Caco-2 (cell line): ENCODE results near the gene CREBBP. TPM values are rescaled to one million over a fixed set of nuclear protein-coding genes. Genes with fewer than 3 reads are reported as not detected.

Source experiments
- BruUV-seq: library from RNA; stranded (reverse); fragments of 400-500 nt; replicated peaks from 2 replicates; lab custom pipeline; 2021; lab: Mats Ljungman, UMichigan
- CTCF ChIA-PET: fragments of 300-600 bp; sonication (Branson Sonifier 250); formaldehyde crosslinking; loops from one replicate; lab custom pipeline; 2022; ENCODE audit warnings: antibody characterized with exemption; lab: Charles Lee
- POLR2A ChIA-PET: fragments of 300-600 bp; sonication (Branson Sonifier 250); formaldehyde crosslinking; loops from one replicate; lab custom pipeline; 2022; ENCODE audit warnings: antibody characterized with exemption; lab: Charles Lee
- DNase-seq, 2 experiments: peaks; one replicate each; pipeline versions ENCODE4 v3.0.0 to v3.0.0-alpha.2; 2020 to 2022
- H3K27me3 ChIP-seq: replicated peaks from 2 replicates; pipeline ENCODE4 v1.6.0; 2011; ENCODE audit warnings: low read length; ENCODE audit not compliant: control insufficient read depth, insufficient read depth
- H3K36me3 ChIP-seq: 2 replicates; pipeline ENCODE4 v1.5.1; 2011; ENCODE audit warnings: low read length; ENCODE audit not compliant: control insufficient read depth, insufficient read depth
- H3K4me1 ChIP-seq: fragments of 250-450 bp; sonication (Bioruptor Pico); 2 replicates; pipeline ENCODE4 v1.5.1; 2020; ENCODE audit warnings: mild to moderate bottlenecking
- H3K4me3 ChIP-seq: 2 replicates; pipeline ENCODE4 v1.5.1; 2011; ENCODE audit warnings: low read depth, mild to moderate bottlenecking, control low read depth, low read length
- H3K9me3 ChIP-seq: fragments of 250-450 bp; sonication (Bioruptor Pico); 2 replicates; pipeline ENCODE4 v1.5.1; 2020; ENCODE audit warnings: mild to moderate bottlenecking, moderate library complexity
- H3K27ac Mint-ChIP-seq: one replicate; pipeline ENCODE4 v1.8.0; 2022; ENCODE audit warnings: mixed read lengths; ENCODE audit not compliant: unreplicated experiment
- H3K27me3 Mint-ChIP-seq: one replicate; pipeline ENCODE4 v1.8.0; 2022; ENCODE audit warnings: mixed read lengths; ENCODE audit not compliant: insufficient read depth, unreplicated experiment
- H3K36me3 Mint-ChIP-seq: one replicate; pipeline ENCODE4 v1.8.0; 2022; ENCODE audit warnings: mild to moderate bottlenecking, mixed read lengths; ENCODE audit not compliant: insufficient read depth, unreplicated experiment
- H3K4me1 Mint-ChIP-seq: one replicate; pipeline ENCODE4 v1.8.0; 2022; ENCODE audit warnings: low read depth, mixed read lengths; ENCODE audit not compliant: unreplicated experiment
- H3K4me3 Mint-ChIP-seq: one replicate; pipeline ENCODE4 v1.8.0; 2022; ENCODE audit warnings: mild to moderate bottlenecking, moderate library complexity, mixed read lengths; ENCODE audit not compliant: unreplicated experiment
- H3K9me3 Mint-ChIP-seq: one replicate; pipeline ENCODE4 v1.8.0; 2022; ENCODE audit warnings: mixed read lengths; ENCODE audit not compliant: unreplicated experiment
- intact Hi-C: fragments of 100-400 bp; cut with micrococcal nuclease; formaldehyde crosslinking; loops from one replicate; pipeline ENCODE4 v1.10.0; 2022; ENCODE audit not compliant: unreplicated experiment
- total RNA-seq: library from RNA; stranded (reverse); gene quantifications from 2 replicates; pipeline ENCODE4 v1.2.3, GENCODE V29; 2022
- TF ChIP-seq, protein P1 (sequence below), 2 experiments: fragments of 200-600 bp in 1 of 2; IDR thresholded peaks; 1 replicate in 1 of 2; 2 replicates in 1 of 2; pipeline versions ENCODE4 v1.5.1 to v1.8.0; 2011 to 2022; ENCODE audit warnings: antibody characterized with exemption in 1 of 2, control low read depth in 1 of 2, inconsistent platforms in 1 of 2, low read depth in 1 of 2, low read length in 1 of 2, mild to moderate bottlenecking in 1 of 2, moderate library complexity in 1 of 2; ENCODE audit not compliant: insufficient read depth in 1 of 2, severe bottlenecking in 1 of 2, unreplicated experiment in 1 of 2

The CREBBP gene
- total RNA-seq, 1 experiment from 2014 or later = 65.3 TPM

DNA sequence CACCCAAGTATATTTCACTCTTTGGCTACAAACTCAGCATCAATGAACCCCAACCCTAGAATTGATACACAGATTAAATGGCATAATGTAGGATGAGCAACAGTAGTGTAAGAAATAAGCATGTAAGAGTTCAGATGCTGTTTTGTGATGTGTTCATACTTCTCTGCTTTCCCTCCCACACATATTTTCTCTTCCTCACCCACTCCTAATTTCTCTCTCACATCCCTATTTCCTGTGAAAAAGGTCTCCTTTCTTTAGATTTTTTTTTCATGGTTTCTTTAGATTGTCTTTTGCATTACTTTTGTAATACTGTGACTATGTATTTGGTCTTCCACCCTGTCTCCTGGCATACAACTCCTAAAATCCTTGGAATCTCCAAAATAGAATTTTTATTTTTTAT lies 21.7 kb downstream of the CREBBP start:
- Mint-ChIP-seq H3K27ac (no peak overlapping the region), H3K9me3 (no peaks in the 10 kb centered on the region), H3K36me3 (no peaks in the 10 kb centered on the region), H3K4me3 (no peak overlapping the region), H3K4me1 (peaks cover 22% of the 10 kb centered on the region), H3K27me3 (no peaks in the 10 kb centered on the region)
- no peaks in the 10 kb centered on the region for H3K27me3 ChIP-seq
- H3K4me3 ChIP-seq = no peak overlapping the region
- CTCF ChIA-PET = no interaction called here
- POLR2A ChIA-PET = no interaction called here
- no peaks in the 10 kb centered on the region for H3K36me3 ChIP-seq
- no peak for DNase-seq
- intact Hi-C loops = no loop called here
- peaks cover 9% of the 10 kb centered on the region; the same call in 1 of the 2 replicates for H3K4me1 ChIP-seq
- TF ChIP-seq, protein P1, sequence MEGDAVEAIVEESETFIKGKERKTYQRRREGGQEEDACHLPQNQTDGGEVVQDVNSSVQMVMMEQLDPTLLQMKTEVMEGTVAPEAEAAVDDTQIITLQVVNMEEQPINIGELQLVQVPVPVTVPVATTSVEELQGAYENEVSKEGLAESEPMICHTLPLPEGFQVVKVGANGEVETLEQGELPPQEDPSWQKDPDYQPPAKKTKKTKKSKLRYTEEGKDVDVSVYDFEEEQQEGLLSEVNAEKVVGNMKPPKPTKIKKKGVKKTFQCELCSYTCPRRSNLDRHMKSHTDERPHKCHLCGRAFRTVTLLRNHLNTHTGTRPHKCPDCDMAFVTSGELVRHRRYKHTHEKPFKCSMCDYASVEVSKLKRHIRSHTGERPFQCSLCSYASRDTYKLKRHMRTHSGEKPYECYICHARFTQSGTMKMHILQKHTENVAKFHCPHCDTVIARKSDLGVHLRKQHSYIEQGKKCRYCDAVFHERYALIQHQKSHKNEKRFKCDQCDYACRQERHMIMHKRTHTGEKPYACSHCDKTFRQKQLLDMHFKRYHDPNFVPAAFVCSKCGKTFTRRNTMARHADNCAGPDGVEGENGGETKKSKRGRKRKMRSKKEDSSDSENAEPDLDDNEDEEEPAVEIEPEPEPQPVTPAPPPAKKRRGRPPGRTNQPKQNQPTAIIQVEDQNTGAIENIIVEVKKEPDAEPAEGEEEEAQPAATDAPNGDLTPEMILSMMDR (IDR thresholded peaks at IDR 0.05; ENCODE audit: insufficient read depth in 1 of 2, low read depth in 1 of 2, low read length in 1 of 2, severe bottlenecking in 1 of 2, unreplicated experiment in 1 of 2) = no peak
- BruUV-seq = no TSS peak
- no peaks in the 10 kb centered on the region for H3K9me3 ChIP-seq

DNA sequence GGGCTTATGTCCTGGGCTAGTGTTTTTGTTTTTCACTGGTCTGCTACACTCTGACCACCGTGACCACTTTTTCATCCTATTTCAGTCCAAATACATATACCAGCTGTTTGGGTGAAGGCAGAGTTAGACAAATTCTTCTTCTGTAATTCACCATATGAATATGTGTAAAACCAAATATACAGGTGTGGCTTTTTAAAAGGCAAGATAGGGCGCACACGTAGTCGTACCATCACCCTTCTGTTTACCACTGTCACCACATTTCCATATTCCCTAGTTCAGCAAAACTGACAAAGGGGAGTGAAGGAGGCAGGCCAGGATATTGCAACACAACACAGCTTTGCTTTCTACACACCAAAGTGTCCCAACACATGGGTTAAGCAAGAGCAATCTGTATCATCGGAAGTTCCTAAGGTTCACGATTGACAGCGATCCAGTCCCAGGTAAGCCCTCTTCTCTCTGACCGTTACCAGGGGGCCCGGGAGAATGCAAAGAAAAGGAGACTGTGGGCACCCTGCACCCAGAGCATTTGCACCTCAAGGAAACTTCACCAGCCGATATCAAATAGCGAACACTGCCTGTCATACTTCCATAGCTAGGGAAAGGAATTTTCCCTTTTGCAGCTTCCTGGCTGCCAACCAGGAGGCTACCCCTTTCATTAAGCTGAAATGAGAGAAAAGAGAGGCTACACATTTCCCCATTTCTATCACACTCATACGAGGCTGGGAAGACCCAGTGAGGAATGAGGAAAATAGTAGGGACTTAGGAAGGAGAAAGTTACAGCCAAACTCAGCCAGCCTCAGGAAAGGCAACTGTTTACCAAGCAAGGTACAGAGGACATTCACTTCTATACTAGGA lies 23.1 kb downstream of the CREBBP start:
- Histone ChIP-seq H3K36me3 (no peaks in the 10 kb centered on the region), H3K27me3 (no peaks in the 10 kb centered on the region), H3K4me1 (peaks cover 9% of the 10 kb centered on the region; the same call in 1 of the 2 replicates), H3K9me3 (no peaks in the 10 kb centered on the region), H3K4me3 (no peak overlapping the region)
- peaks cover 18% of the 10 kb centered on the region for H3K4me1 Mint-ChIP-seq
- intact Hi-C loops = no loop called here
- H3K9me3 Mint-ChIP-seq = no peaks in the 10 kb centered on the region
- TF ChIP-seq, protein P1 (IDR thresholded peaks at IDR 0.05; ENCODE audit: insufficient read depth in 1 of 2, low read depth in 1 of 2, low read length in 1 of 2, severe bottlenecking in 1 of 2, unreplicated experiment in 1 of 2) = no peak
- BruUV-seq = no TSS peak
- no peak overlapping the region for H3K27ac Mint-ChIP-seq
- no peak for DNase-seq
- H3K27me3 Mint-ChIP-seq = no peaks in the 10 kb centered on the region
- ChIA-PET POLR2A (interaction anchor here (0.6 kb wide), 1 partner anchor 11 kb away, joined by 3 read pairs; no protein-coding TSS in a partner anchor), CTCF (no interaction called here)
- H3K36me3 Mint-ChIP-seq = no peaks in the 10 kb centered on the region
- H3K4me3 Mint-ChIP-seq = no peak overlapping the region

DNA sequence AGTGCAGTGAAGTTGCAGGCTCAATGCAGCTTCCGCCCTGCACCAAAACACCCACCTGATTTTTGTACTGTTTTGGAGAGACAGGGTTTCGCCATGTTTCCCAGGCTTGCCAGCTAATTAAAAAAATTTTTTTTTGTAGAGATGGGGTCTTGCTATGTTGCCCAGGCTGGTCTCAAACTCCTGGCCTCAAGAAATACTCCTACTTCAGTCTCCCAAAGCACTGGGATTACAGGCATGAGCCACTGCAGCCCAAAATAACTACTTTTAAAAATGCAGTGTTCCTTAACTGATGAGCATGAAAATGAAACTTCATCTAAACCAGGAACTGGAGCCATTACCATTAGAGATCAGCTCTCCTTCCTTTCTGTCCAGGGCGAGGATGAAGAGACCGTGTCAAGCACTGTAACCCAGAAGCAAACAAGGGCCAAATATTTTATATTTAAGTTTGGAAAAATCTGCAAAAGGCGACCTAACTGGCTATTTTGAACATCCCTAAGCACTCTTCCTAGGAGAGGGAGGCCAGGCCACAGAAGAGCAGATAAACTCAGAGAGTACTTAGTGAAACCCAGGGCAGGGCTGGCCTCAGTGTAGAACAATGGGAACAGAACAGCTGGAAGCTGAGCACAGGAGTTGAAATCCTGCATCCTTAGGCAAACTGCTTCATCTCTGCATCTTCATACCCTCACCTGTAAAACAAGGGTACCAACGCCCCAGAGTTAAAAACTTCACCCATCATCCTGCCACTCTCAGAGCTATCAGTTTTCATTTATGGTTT lies 24.0 kb downstream of the CREBBP start:
- H3K4me3 Mint-ChIP-seq = no peak overlapping the region
- Histone ChIP-seq H3K36me3 (no peaks in the 10 kb centered on the region), H3K4me1 (peaks cover 4% of the 10 kb centered on the region; the same call in 1 of the 2 replicates), H3K9me3 (no peaks in the 10 kb centered on the region), H3K4me3 (no peak overlapping the region), H3K27me3 (no peaks in the 10 kb centered on the region)
- DNase-seq = no peak
- ChIA-PET CTCF (no interaction called here), POLR2A (interaction anchor here (0.6 kb wide), 1 partner anchor 12 kb away, joined by 3 read pairs; no protein-coding TSS in a partner anchor)
- H3K27me3 Mint-ChIP-seq = no peaks in the 10 kb centered on the region
- peaks cover 10% of the 10 kb centered on the region for H3K4me1 Mint-ChIP-seq
- no peak overlapping the region for H3K27ac Mint-ChIP-seq
- H3K9me3 Mint-ChIP-seq = no peaks in the 10 kb centered on the region
- BruUV-seq = no TSS peak
- TF ChIP-seq, protein P1 (IDR thresholded peaks at IDR 0.05; ENCODE audit: insufficient read depth in 1 of 2, low read depth in 1 of 2, low read length in 1 of 2, severe bottlenecking in 1 of 2, unreplicated experiment in 1 of 2) = no peak
- no peaks in the 10 kb centered on the region for H3K36me3 Mint-ChIP-seq
- intact Hi-C loops = no loop called here
